Measurements from ENCODE around the gene FREY1. TPM values are rescaled to one million over a fixed set of nuclear protein-coding genes. Genes with fewer than 3 reads are reported as not detected.

The FREY1 gene, protein sequence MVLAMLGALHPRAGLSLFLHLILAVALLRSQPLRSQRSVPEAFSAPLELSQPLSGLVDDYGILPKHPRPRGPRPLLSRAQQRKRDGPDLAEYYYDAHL
- 4.4 TPM for total RNA-seq

GRCh38 chr11:45906965-45907611 is at the start of gene FREY1:
TSS of gene FREY1 (minus strand) at chr11:45907271. CDS start at chr11:45907245, 26 bp downstream.

DNA sequence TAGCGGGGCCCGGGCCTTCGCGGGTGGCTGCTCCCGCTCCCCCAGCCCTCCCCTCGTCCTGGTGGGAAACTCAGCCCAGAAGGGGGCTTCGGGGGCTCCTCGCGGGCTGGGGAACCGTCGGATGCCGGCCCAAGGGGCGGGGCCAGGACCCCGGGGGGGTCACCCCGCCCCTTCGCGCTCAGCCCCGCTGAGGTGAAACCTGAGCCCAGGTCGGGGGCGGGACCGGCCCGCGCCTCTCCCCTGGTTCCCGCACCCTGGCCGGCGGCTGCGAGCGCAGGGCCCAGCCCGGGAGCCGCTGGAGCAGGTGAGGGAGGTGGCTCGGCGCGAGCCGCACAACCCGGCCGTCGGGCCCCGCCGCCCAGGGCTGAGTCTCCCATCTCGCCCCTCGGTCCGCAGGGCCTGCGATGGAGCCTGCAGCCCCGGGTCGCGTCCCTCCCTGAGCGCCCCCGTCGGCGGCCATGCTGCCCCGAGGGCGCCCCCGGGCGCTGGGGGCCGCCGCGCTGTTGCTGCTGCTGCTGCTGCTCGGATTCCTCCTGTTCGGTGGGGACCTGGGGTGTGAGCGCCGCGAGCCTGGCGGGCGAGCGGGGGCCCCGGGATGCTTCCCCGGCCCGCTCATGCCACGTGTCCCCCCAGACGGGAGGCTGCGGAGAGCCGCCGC is 15.5 kb upstream of the FREY1 start, which contains the start of gene LARGE2:
Gene LARGE2 (plus strand): TSS at position 232 of the 658 bp plus-strand sequence. CDS start 227 bp downstream, at position 459.

GRCh38 chr11:45917623-45918330 is 10.7 kb upstream of the FREY1 start, which contains the start of gene PEX16:
TSS of gene PEX16 (minus strand) at chr11:45917877. CDS start at chr11:45917811, 66 bp downstream.

GRCh38 chr11:45885274-45885920 is 21.7 kb downstream of the FREY1 start, which contains the start of gene MAPK8IP1:
TSS of gene MAPK8IP1 (plus strand) at chr11:45885651. CDS start at chr11:45885821, 170 bp downstream.

Other genes starting within 250 kb of the FREY1 start
- gene CHST1, start 241.6 kb downstream of the FREY1 start, total RNA-seq = 15.3 TPM
- 5.9 TPM for gene SLC35C1, start 102.1 kb downstream of the FREY1 start, total RNA-seq
- 63.5 TPM for gene CRY2, start 59.8 kb downstream of the FREY1 start, total RNA-seq
- 75.7 TPM for gene MAPK8IP1, start 21.6 kb downstream of the FREY1 start, total RNA-seq
- gene PEX16, start 10.6 kb upstream of the FREY1 start, total RNA-seq = 19.4 TPM
- gene LARGE2, start 15.4 kb upstream of the FREY1 start, total RNA-seq = 0.31 TPM
- gene PHF21A, start 214.2 kb upstream of the FREY1 start, total RNA-seq = 40.1 TPM

Measured in parietal lobe (tissue), 1 donor.